Transverse colon (tissue), 4 donors: ENCODE data around the gene SMARCD3. TPM values are rescaled to one million over a fixed set of nuclear protein-coding genes. Genes with fewer than 3 reads are reported as not detected.

Experiments used
- DNase-seq: peaks from one replicate; pipeline ENCODE4 v3.0.0-alpha.2; 2019
- H3K27ac ChIP-seq, 4 donors: fragments of 200-600 bp; sonication (generic); 2 replicates each; pipeline ENCODE4 v1.5.1; 2016 to 2018; ENCODE audit warnings: inconsistent platforms in 4 of 4
- H3K27me3 ChIP-seq: fragments of 200-600 bp; sonication (generic); 2 replicates; pipeline ENCODE4 v1.5.1; 2017; ENCODE audit warnings: inconsistent platforms
- H3K36me3 ChIP-seq, 4 donors: fragments of 200-600 bp; sonication (generic); 2 replicates each; pipeline ENCODE4 v1.5.1; 2017 to 2019; ENCODE audit warnings: inconsistent platforms in 4 of 4
- H3K4me1 ChIP-seq, 4 donors: fragments of 200-600 bp; sonication (generic); 2 replicates each; pipeline ENCODE4 v1.5.1; 2017 to 2020; ENCODE audit warnings: inconsistent platforms in 4 of 4
- H3K4me3 ChIP-seq, 4 donors: fragments of 200-600 bp; sonication (generic); 1 replicate in 1 of 4; 2 replicates in 3 of 4; pipeline versions ENCODE4 v1.5.1 to v1.6.1; 2017 to 2019; ENCODE audit warnings: inconsistent platforms in 4 of 4
- H3K9me3 ChIP-seq, 2 donors: fragments of 200-600 bp; sonication (generic); 2 replicates each; pipeline ENCODE4 v1.5.1; 2017 to 2019; ENCODE audit warnings: inconsistent platforms in 2 of 2
- EP300 ChIP-seq: sonication (generic); formaldehyde crosslinking; IDR thresholded peaks from one replicate; pipeline ENCODE4 v1.6.1; 2017; ENCODE audit warnings: antibody characterized with exemption, low read depth
- POLR2A ChIP-seq: fragments of 450-650 bp; IDR thresholded peaks from one replicate; pipeline ENCODE4 v1.6.1; 2016; ENCODE audit warnings: antibody characterized with exemption, mild to moderate bottlenecking, moderate library complexity
- POLR2AphosphoS5 ChIP-seq, 3 donors: sonication (generic); formaldehyde crosslinking; IDR thresholded peaks; one replicate each; pipeline ENCODE4 v1.6.1; 2016; ENCODE audit warnings: antibody characterized with exemption in 3 of 3
- WGBS, 2 donors: methylation state at CpG; one replicate each; pipeline ENCODE4 v1.1.5; 2018; ENCODE audit warnings: low coverage in 1 of 2; 5-methylcytosine and 5-hydroxymethylcytosine counted together
- in situ Hi-C, 4 donors: fragments of 200-750 bp; cut with MboI; loops; one replicate each; pipeline versions ENCODE4 v1.15.0 to v1.15.1; 2017; ENCODE audit warnings: low sequenced_read_pairs in 3 of 4, low pct_ligation_motif_present in 1 of 4, low pct_unique_long_range_greater_than_20kb in 1 of 4
- intact Hi-C: fragments of 100-400 bp; cut with DNase I; formaldehyde crosslinking; loops from one replicate; pipeline ENCODE4 v1.15.1; 2023; ENCODE audit warnings: low total_unique reads
- total RNA-seq, 4 donors: library from RNA; depleted of rRNA; stranded (reverse); fragments of >200 nt; gene quantifications; one replicate each; pipeline ENCODE4 v1.1.0, GENCODE V29; 2016
- TF ChIP-seq, protein P1 (sequence below), 5 experiments: fragments of 200-600 bp in 3 of 5; fragments of 450-650 bp in 2 of 5; sonication (generic) in 3 of 5; IDR thresholded peaks; 1 replicate in 2 of 5; 2 replicates in 3 of 5; pipeline ENCODE4 v1.5.1; 2016 to 2017; ENCODE audit warnings: antibody characterized with exemption in 5 of 5, inconsistent platforms in 3 of 5, mild to moderate bottlenecking in 2 of 5, moderate library complexity in 1 of 5

Gene SMARCD3
- total RNA-seq, 4 donors from 2014 or later = 6.6 to 19.1 (median 9.9) TPM

GRCh38 chr7:151208253-151208862, 40.1 kb downstream of the SMARCD3 start:
- TF ChIP-seq EP300 = no peak
- TF ChIP-seq POLR2AphosphoS5 (IDR thresholded peaks at IDR 0.05) = no peak
- TF ChIP-seq, protein P1, sequence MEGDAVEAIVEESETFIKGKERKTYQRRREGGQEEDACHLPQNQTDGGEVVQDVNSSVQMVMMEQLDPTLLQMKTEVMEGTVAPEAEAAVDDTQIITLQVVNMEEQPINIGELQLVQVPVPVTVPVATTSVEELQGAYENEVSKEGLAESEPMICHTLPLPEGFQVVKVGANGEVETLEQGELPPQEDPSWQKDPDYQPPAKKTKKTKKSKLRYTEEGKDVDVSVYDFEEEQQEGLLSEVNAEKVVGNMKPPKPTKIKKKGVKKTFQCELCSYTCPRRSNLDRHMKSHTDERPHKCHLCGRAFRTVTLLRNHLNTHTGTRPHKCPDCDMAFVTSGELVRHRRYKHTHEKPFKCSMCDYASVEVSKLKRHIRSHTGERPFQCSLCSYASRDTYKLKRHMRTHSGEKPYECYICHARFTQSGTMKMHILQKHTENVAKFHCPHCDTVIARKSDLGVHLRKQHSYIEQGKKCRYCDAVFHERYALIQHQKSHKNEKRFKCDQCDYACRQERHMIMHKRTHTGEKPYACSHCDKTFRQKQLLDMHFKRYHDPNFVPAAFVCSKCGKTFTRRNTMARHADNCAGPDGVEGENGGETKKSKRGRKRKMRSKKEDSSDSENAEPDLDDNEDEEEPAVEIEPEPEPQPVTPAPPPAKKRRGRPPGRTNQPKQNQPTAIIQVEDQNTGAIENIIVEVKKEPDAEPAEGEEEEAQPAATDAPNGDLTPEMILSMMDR (IDR thresholded peaks at IDR 0.05) = no peak
- TF ChIP-seq POLR2A = no peak
- WGBS, 2 donors = 43 to 68% methylated on average over 4 to 9 of the region's 9 CpGs
- intact Hi-C loops = no loop called here

DNA sequence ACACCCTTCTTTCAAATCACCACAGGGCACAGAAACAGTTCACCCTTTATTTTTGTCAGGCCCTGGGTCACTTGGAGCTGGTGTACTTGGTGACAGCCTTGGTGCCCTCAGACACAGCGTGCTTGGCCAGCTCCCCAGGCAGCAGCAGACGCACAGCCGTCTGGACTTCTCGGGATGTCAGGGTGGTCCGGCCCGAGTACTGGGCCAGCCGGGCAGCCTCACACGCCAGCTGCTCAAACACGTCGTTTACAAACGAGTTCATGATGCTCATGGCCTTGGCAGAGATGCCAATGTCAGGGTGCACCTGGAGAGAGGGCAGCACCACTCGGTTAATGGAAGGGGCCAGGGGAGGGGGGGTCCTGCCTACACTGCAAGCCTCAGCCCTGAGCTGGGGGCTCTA, 40.7 kb downstream of the SMARCD3 start:
- TF ChIP-seq EP300 (no peak), POLR2A (no peak), POLR2AphosphoS5 (IDR thresholded peaks at IDR 0.05) (no peak)
- TF ChIP-seq, protein P1 (IDR thresholded peaks at IDR 0.05) = no peak
- H3K4me3 ChIP-seq = no peak overlapping the region
- H3K27me3 ChIP-seq = peaks cover 30% of the 10 kb centered on the region
- no peaks in the 10 kb centered on the region for H3K4me1 ChIP-seq
- H3K9me3 ChIP-seq = no peaks in the 10 kb centered on the region
- H3K36me3 ChIP-seq = no peaks in the 10 kb centered on the region
- 48% methylated on average over 12 of the region's 12 CpGs; no CpG with 5 or more reads in 1 of the 2 donors for WGBS, 2 donors
- in situ Hi-C loops = no loop called here
- intact Hi-C loops = no loop called here
- H3K27ac ChIP-seq = no peak overlapping the region
- no peak for DNase-seq

More at GRCh38 chr7:151208253-151208862, 40.1 kb downstream of the SMARCD3 start:
- Histone ChIP-seq H3K4me1 (no peaks in the 10 kb centered on the region), H3K9me3 (no peaks in the 10 kb centered on the region), H3K4me3 (no peak overlapping the region), H3K27ac (no peak overlapping the region), H3K27me3 (peaks cover 28% of the 10 kb centered on the region), H3K36me3 (no peaks in the 10 kb centered on the region)
- in situ Hi-C loops = no loop called here
- no peak for DNase-seq

- 58 to 64% methylated on average over 4 to 9 of the region's 9 CpGs for WGBS, 2 donors
- Histone ChIP-seq H3K36me3 (no peaks in the 10 kb centered on the region), H3K9me3 (no peaks in the 10 kb centered on the region), H3K27ac (no peak overlapping the region), H3K27me3 (peaks cover 30% of the 10 kb centered on the region), H3K4me3 (no peak overlapping the region), H3K4me1 (no peaks in the 10 kb centered on the region)
- in situ Hi-C loops = no loop called here
- TF ChIP-seq POLR2A = no peak
- TF ChIP-seq, protein P1 (IDR thresholded peaks at IDR 0.05) = no peak
- TF ChIP-seq EP300 = no peak
- TF ChIP-seq POLR2AphosphoS5 (IDR thresholded peaks at IDR 0.05) = no peak
- DNase-seq = no peak
- intact Hi-C loops = no loop called here
These were observed 41.2 kb downstream of the SMARCD3 start for GRCh38 chr7:151207315-151207714.

DNA sequence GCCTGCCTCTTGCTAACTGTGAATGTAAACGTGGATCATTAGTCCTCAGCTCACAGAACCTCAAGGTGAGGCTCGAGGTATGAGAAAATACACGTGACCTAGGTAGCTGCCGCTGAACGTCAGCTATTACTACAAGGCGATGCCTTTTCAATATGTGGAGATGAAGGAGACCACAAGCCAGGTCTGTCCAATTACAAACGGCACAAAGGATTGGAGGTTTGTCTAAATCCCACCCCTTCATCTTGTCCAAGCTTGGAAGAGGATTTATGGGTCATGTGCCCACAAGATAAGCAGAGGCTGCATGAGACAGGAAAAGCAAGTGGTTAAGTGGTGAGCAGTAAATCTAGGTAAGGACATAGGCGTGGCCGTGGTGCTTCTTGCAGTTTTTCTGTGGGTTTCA, 41.6 kb downstream of the SMARCD3 start:
- TF ChIP-seq EP300 (no peak), POLR2A (no peak)
- TF ChIP-seq, protein P1 (IDR thresholded peaks at IDR 0.05) = no peak
- DNase-seq = no peak
- in situ Hi-C loops (no loop called here), intact Hi-C loops (no loop called here)
- no peaks in the 10 kb centered on the region for H3K4me1 ChIP-seq
- 0 to 47% methylated on average over 2 to 9 of the region's 9 CpGs for WGBS, 2 donors
- H3K9me3 ChIP-seq = no peaks in the 10 kb centered on the region
- H3K27ac ChIP-seq = no peak overlapping the region
- H3K27me3 ChIP-seq = peaks cover 30% of the 10 kb centered on the region
- H3K4me3 ChIP-seq = no peak overlapping the region
- H3K36me3 ChIP-seq = no peaks in the 10 kb centered on the region
